GF-D8 (cell line): ENCODE results near the gene CHMP6.

Experiments
- DNase-seq: peaks from one replicate; lab custom pipeline; 2025; lab: John Stamatoyannopoulos, UW

The CHMP6 gene

GRCh38 chr17:80970762-80971703 is 20.6 kb upstream of the CHMP6 start:
- DNase-seq: no peak

- no peak for DNase-seq
These were observed 19.8 kb upstream of the CHMP6 start for GRCh38 chr17:80971704-80972304.

- no peak for DNase-seq
These were observed 14.9 kb upstream of the CHMP6 start for GRCh38 chr17:80976701-80977100.

GRCh38 chr17:80977172-80977571 is 14.5 kb upstream of the CHMP6 start:
- DNase-seq: no peak

GRCh38 chr17:80978499-80979497 is 12.8 kb upstream of the CHMP6 start:
- no peak for DNase-seq

GRCh38 chr17:80979547-80980378 is 11.9 kb upstream of the CHMP6 start:
- DNase-seq: no peak

GRCh38 chr17:80980397-80981061 is 11.1 kb upstream of the CHMP6 start:
- DNase-seq: no peak

- DNase-seq: no peak
These were observed 10.4 kb upstream of the CHMP6 start for GRCh38 chr17:80981062-80981902.

- DNase-seq: no peak
These were observed 9.7 kb upstream of the CHMP6 start for GRCh38 chr17:80981929-80982425.

- no peak for DNase-seq
These were observed 9.1 kb upstream of the CHMP6 start for GRCh38 chr17:80982426-80982974.

GRCh38 chr17:80983545-80983944 is 8.1 kb upstream of the CHMP6 start:
- DNase-seq: no peak

- no peak for DNase-seq
These were observed 6.9 kb upstream of the CHMP6 start for GRCh38 chr17:80984749-80985148.

GRCh38 chr17:80986046-80986445 is 5.6 kb upstream of the CHMP6 start:
- no peak for DNase-seq

GRCh38 chr17:80986816-80987475 is 4.7 kb upstream of the CHMP6 start:
- peak; percentile 24 for DNase-seq

- DNase-seq: no peak
These were observed 3.6 kb upstream of the CHMP6 start for GRCh38 chr17:80987941-80988461.

GRCh38 chr17:80989586-80989913 is 2.1 kb upstream of the CHMP6 start:
- DNase-seq: no peak

- no peak for DNase-seq
These were observed 558 bp upstream of the CHMP6 start for GRCh38 chr17:80990921-80991644.
